CD4-positive, alpha-beta T cell (primary cell): ENCODE measurements around the gene CCDC116. TPM values are rescaled to one million over a fixed set of nuclear protein-coding genes. Genes with fewer than 3 reads are reported as not detected.
"Not testable (repeated sequence)": the region's sequence is repeated elsewhere in the genome, so short reads cannot be mapped to it uniquely, and the experiment has no call there.

Experiments used
- ATAC-seq: fragments of 200-7000 bp; cut with Tn5 transposase; one replicate; pipeline ENCODE4 v1.10.0; 2022; ENCODE audit warnings: mild to moderate bottlenecking; ENCODE audit not compliant: poor library complexity
- CTCF ChIA-PET: fragments of 350-600 bp; sonication (Branson Sonifier 250); formaldehyde crosslinking; loops from one replicate; lab custom pipeline; 2021; ENCODE audit warnings: antibody characterized with exemption, inconsistent platforms; lab: Charles Lee
- POLR2A ChIA-PET: fragments of 350-600 bp; sonication (Branson Sonifier 250); formaldehyde crosslinking; loops from one replicate; lab custom pipeline; 2021; ENCODE audit warnings: antibody characterized with exemption, inconsistent platforms; lab: Charles Lee
- DNase-seq, 14 experiments: peaks; one replicate each; pipeline ENCODE4 v3.0.0-alpha.2; 2013 to 2020; ENCODE audit warnings: mixed read lengths in 2 of 14
- H3K27ac ChIP-seq, 2 donors: one replicate each; pipeline versions ENCODE4 v1.5.1 to v1.7.0; 2013; ENCODE audit warnings: low read length in 2 of 2, low read depth in 1 of 2, mild to moderate bottlenecking in 1 of 2
- H3K27me3 ChIP-seq, 2 experiments: 1 replicate in 1 of 2; 2 replicates in 1 of 2; pipeline versions ENCODE4 v1.6.1 to v1.7.0; 2013; ENCODE audit warnings: low read length in 2 of 2, control low read depth in 1 of 2, mild to moderate bottlenecking in 1 of 2, moderate library complexity in 1 of 2; ENCODE audit not compliant: insufficient read depth in 2 of 2, control insufficient read depth in 1 of 2
- H3K36me3 ChIP-seq: one replicate; pipeline ENCODE4 v1.6.1; 2013; ENCODE audit warnings: low read length, control low read depth; ENCODE audit not compliant: insufficient read depth
- H3K4me1 ChIP-seq: one replicate; pipeline ENCODE4 v1.6.1; 2013; ENCODE audit warnings: low read length, control low read depth; ENCODE audit not compliant: insufficient read depth
- H3K4me3 ChIP-seq: one replicate; pipeline ENCODE4 v1.5.1; 2013; ENCODE audit warnings: mild to moderate bottlenecking, low read length, moderate library complexity
- H3K9me3 ChIP-seq, 2 experiments: 1 replicate in 1 of 2; 2 replicates in 1 of 2; pipeline versions ENCODE4 v1.6.1 to v1.7.0; 2013; ENCODE audit warnings: low read length in 2 of 2, mild to moderate bottlenecking in 2 of 2, control low read depth in 1 of 2, moderate library complexity in 1 of 2; ENCODE audit not compliant: control insufficient read depth in 1 of 2, insufficient read depth in 1 of 2
- H3K27ac Mint-ChIP-seq: one replicate; pipeline ENCODE4 v1.8.0; 2020; ENCODE audit warnings: mixed read lengths
- H3K27me3 Mint-ChIP-seq: one replicate; pipeline ENCODE4 v1.8.0; 2021; ENCODE audit warnings: mixed read lengths
- H3K36me3 Mint-ChIP-seq: one replicate; pipeline ENCODE4 v1.8.0; 2021; ENCODE audit warnings: low read depth, mixed read lengths
- H3K4me1 Mint-ChIP-seq: one replicate; pipeline ENCODE4 v1.8.0; 2021; ENCODE audit warnings: low read depth, mixed read lengths
- H3K4me3 Mint-ChIP-seq: one replicate; pipeline ENCODE4 v1.8.0; 2020; ENCODE audit warnings: mild to moderate bottlenecking, mixed read lengths
- H3K9me3 Mint-ChIP-seq: one replicate; pipeline ENCODE4 v1.8.0; 2020; ENCODE audit warnings: mixed read lengths
- intact Hi-C, 2 experiments: fragments of 100-400 bp; cut with DNase I in 1 of 2; cut with micrococcal nuclease in 1 of 2; formaldehyde crosslinking; loops; one replicate each; pipeline versions ENCODE4 v1.15.1 to v1.9.0; 2023 to 2025; cut with DNase I, micrococcal nuclease
- total RNA-seq, 174 experiments: library from RNA in 2 of 174; stranded (reverse) in 2 of 174; gene quantifications; one replicate each; pipeline ENCODE4 v1.2.3 and lab custom pipeline; 2021 to 2026
- TF ChIP-seq, protein P1 (sequence below): fragments of 200-600 bp; IDR thresholded peaks from one replicate; pipeline ENCODE4 v1.8.0; 2022; ENCODE audit warnings: antibody characterized with exemption, mild to moderate bottlenecking

CCDC116 gene
- total RNA-seq, 2 experiments from 2014 or later: 0.14 to 0.20 TPM

DNA sequence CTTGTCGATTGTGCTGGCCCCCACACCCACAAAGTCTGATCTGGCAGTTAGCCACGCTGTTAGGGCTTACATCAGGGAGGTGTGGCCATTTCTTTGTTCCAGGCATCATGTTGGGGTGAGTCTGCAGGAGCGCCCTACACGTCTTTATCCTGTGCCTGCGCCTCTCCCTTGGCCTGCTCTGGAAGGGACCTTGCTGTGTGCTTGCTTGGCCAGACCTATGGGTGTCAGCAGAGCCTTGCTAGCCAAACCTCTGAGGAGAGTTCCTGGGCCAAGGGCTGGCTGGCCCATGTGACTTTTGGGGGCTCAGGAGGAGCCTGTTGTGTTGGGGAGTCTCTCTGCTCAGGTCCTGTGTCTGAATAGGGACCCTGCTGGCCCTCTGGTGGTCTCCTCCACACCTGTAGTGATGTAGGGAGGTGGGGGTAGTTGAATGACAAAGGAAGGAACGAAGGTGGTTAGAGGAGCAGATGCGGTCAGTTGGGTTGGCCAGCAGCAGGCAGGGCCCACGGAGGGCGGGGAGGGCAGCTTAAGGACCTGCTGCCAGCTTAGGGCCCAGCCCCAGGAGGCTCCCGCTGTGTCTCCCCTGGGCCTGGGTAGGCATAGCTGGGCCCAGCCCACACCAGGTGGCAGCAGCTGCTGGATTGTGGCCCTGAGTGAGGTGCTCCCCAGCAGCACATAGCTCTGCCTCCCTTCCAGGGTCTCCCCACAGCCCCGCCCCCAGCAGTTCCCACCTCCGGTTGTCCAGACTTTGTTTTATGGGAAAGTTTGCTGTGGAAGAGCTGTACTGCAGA lies 41.2 kb downstream of the CCDC116 start:
- Histone ChIP-seq H3K27me3 (no peaks in the 10 kb centered on the region), H3K9me3 (no peaks in the 10 kb centered on the region), H3K4me1 (peaks cover 4% of the 10 kb centered on the region), H3K27ac (no peak overlapping the region), H3K4me3 (no peak overlapping the region), H3K36me3 (peaks cover 65% of the 10 kb centered on the region)
- no peaks in the 10 kb centered on the region for H3K9me3 Mint-ChIP-seq
- no peak for DNase-seq
- ATAC-seq: no peak
- TF ChIP-seq, protein P1, sequence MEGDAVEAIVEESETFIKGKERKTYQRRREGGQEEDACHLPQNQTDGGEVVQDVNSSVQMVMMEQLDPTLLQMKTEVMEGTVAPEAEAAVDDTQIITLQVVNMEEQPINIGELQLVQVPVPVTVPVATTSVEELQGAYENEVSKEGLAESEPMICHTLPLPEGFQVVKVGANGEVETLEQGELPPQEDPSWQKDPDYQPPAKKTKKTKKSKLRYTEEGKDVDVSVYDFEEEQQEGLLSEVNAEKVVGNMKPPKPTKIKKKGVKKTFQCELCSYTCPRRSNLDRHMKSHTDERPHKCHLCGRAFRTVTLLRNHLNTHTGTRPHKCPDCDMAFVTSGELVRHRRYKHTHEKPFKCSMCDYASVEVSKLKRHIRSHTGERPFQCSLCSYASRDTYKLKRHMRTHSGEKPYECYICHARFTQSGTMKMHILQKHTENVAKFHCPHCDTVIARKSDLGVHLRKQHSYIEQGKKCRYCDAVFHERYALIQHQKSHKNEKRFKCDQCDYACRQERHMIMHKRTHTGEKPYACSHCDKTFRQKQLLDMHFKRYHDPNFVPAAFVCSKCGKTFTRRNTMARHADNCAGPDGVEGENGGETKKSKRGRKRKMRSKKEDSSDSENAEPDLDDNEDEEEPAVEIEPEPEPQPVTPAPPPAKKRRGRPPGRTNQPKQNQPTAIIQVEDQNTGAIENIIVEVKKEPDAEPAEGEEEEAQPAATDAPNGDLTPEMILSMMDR: no peak
- no peak overlapping the region for H3K4me3 Mint-ChIP-seq
- ChIA-PET POLR2A (no interaction called here), CTCF (no interaction called here)
- H3K27ac Mint-ChIP-seq: no peak overlapping the region
- H3K4me1 Mint-ChIP-seq: peaks cover 5% of the 10 kb centered on the region
- no peaks in the 10 kb centered on the region for H3K27me3 Mint-ChIP-seq
- H3K36me3 Mint-ChIP-seq: peaks cover 85% of the 10 kb centered on the region
- intact Hi-C loops: no loop called here

DNA sequence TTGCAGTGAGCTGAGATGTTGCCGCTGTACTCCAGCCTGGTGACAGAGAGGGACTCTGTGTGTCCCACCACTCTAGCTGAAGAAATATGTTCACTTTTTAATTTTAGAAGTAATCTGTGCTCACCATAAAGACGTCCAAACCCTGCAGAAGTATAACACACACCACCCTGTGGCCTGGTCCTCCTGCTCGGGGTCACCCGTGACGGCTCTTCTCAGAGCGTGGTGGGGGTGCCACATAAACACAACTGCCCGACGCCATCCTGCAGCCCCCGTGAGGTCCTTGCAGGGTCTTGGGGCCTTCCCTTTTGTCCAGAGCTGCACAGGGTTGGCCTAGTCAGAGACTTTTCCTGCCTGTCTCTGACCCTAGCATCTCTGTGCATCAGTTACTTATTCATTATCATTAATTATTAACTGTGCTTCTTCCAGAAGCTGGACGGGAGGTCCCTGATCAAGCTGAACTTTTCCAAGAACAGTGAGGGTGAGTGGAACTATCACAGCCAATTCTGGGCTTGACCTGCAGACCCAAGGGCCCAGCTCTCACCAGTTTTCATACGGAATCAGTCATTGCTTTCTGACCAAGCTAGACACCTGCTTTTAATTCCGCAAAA lies 42.2 kb downstream of the CCDC116 start:
- TF ChIP-seq, protein P1: no peak
- H3K4me1 ChIP-seq: no peaks in the 10 kb centered on the region
- H3K27me3 ChIP-seq: no peaks in the 10 kb centered on the region
- Mint-ChIP-seq H3K4me1 (peaks cover 3% of the 10 kb centered on the region), H3K27ac (no peak overlapping the region), H3K9me3 (no peaks in the 10 kb centered on the region), H3K36me3 (peaks cover 78% of the 10 kb centered on the region), H3K27me3 (no peaks in the 10 kb centered on the region), H3K4me3 (no peak overlapping the region)
- no peak overlapping the region for H3K27ac ChIP-seq
- no peak for DNase-seq
- CTCF ChIA-PET: no interaction called here
- POLR2A ChIA-PET: no interaction called here
- ATAC-seq: no peak
- no peak overlapping the region for H3K4me3 ChIP-seq
- peaks cover 61% of the 10 kb centered on the region for H3K36me3 ChIP-seq
- no peaks in the 10 kb centered on the region for H3K9me3 ChIP-seq
- intact Hi-C loops: no loop called here

DNA sequence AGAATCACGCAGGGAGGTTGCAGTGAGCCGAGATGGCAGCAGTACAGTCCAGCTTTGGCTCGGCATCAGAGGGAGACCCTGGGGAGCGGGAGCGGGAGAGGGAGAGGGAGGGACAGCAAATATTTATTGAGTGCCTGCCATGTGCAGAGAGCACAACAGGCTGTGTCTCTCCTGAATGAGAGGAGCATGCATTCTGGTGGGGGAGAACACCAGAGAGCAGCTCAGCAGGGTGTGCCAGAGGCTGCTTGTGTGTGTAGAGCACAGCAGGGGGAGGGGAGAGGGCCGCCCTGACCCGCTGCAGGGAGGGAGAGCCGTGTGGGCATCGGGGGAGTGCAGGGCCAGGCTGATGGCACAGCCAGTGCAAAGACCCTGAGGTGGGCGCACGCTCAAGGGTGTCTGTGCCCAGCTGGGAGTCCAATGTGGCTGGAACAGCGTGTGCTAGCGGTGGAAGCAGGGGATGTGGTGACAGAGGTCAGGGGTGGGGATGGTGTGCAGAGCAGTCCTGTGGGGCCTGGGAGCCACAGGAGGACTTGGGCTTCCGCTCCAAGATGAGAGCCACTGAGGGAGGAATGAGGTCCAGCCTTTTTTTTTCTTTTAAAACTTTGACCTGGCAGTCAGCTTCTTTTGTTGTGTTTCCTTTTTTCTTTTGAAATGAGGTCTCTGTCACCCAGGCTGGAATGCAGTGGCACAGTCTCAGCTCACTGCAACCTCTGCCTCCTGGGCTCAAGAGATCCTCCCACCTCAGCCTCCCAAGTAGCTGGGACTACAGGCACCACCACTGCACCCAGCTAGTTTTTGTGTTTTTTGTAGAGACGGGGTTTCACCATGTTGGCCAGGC lies 45.3 kb downstream of the CCDC116 start:
- ATAC-seq: no peak
- TF ChIP-seq, protein P1: no peak
- CTCF ChIA-PET: no interaction called here
- H3K27ac Mint-ChIP-seq: no peak overlapping the region
- peaks cover 57% of the 10 kb centered on the region for H3K36me3 ChIP-seq
- no peak for DNase-seq
- H3K4me1 ChIP-seq: no peaks in the 10 kb centered on the region
- H3K27me3 ChIP-seq: no peaks in the 10 kb centered on the region
- H3K4me1 Mint-ChIP-seq: no peaks in the 10 kb centered on the region
- no peak overlapping the region for H3K4me3 Mint-ChIP-seq
- no peaks in the 10 kb centered on the region for H3K27me3 Mint-ChIP-seq
- H3K4me3 ChIP-seq: no peak overlapping the region
- peaks cover 68% of the 10 kb centered on the region for H3K36me3 Mint-ChIP-seq
- intact Hi-C loops: no loop called here
- POLR2A ChIA-PET: no interaction called here
- H3K9me3 ChIP-seq: no peaks in the 10 kb centered on the region
- no peaks in the 10 kb centered on the region for H3K9me3 Mint-ChIP-seq
- no peak overlapping the region for H3K27ac ChIP-seq

DNA sequence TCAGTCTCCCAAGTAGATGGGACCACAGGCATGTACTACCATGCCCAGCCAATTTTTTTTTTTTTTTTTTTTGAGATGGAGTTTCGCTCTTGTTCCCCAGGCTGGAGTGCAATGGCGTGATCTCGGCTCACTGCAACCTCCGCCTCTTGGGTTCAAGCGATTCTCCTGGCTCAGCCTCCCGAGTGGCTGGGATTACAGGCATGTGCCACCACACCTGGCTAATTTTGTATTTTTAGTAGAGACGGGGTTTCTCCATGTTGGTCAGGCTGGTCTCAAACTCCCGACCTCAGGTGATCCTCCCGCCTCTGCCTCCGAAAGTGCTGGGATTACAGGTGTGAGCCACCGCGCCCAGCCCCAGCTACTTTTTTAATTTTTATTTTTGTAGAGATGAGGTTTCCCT lies 46.3 kb downstream of the CCDC116 start:
- H3K9me3 Mint-ChIP-seq, DNase-seq, CTCF ChIA-PET, H3K27me3 ChIP-seq, POLR2A ChIA-PET, H3K9me3 ChIP-seq, H3K4me3 Mint-ChIP-seq, H3K27ac ChIP-seq, H3K4me1 ChIP-seq, H3K27ac Mint-ChIP-seq, H3K27me3 Mint-ChIP-seq, H3K4me3 ChIP-seq, H3K4me1 Mint-ChIP-seq, ATAC-seq, intact Hi-C loops: not testable (repeated sequence)
- H3K36me3 Mint-ChIP-seq: peaks cover 66% of the 10 kb centered on the region
- peaks cover 56% of the 10 kb centered on the region for H3K36me3 ChIP-seq
